Fibroblast of lung (primary cell): ENCODE measurements around the gene ACE. TPM values are rescaled to one million over a fixed set of nuclear protein-coding genes. Genes with fewer than 3 reads are reported as not detected.

Experiments used
- DNase-seq, 2 donors: peaks; one replicate each; pipeline versions ENCODE4 v3.0.0 to v3.0.0-alpha.2; 2010; ENCODE audit warnings: low read depth in 2 of 2
- H2AFZ ChIP-seq: 2 replicates; pipeline ENCODE4 v1.5.1; 2012; ENCODE audit warnings: low read length, control low read depth, inconsistent platforms
- H3K27ac ChIP-seq: 2 replicates; pipeline ENCODE4 v1.5.1; 2011; ENCODE audit warnings: low read length, control low read depth; ENCODE audit not compliant: insufficient read depth
- H3K27me3 ChIP-seq: 2 replicates; pipeline ENCODE4 v1.5.1; 2011; ENCODE audit warnings: mild to moderate bottlenecking, low read length; ENCODE audit not compliant: control insufficient read depth, insufficient read depth
- H3K36me3 ChIP-seq: 2 replicates; pipeline ENCODE4 v1.5.1; 2011; ENCODE audit warnings: low read length; ENCODE audit not compliant: control insufficient read depth, insufficient read depth
- H3K4me1 ChIP-seq: 2 replicates; pipeline ENCODE4 v1.5.1; 2011; ENCODE audit warnings: low read length; ENCODE audit not compliant: control insufficient read depth, insufficient read depth; ENCODE audit errors: extremely low read depth
- H3K4me2 ChIP-seq: 2 replicates; pipeline ENCODE4 v1.5.1; 2011; ENCODE audit warnings: low read length, control low read depth; ENCODE audit not compliant: insufficient read depth; ENCODE audit errors: extremely low read depth
- H3K4me3 ChIP-seq, 4 experiments: fragments of 200-600 bp in 1 of 4; sonication (generic) in 1 of 4; replicated peaks in 1 of 4; 2 replicates each; pipeline ENCODE4 v1.5.1; 2011 to 2016; ENCODE audit warnings: low read length in 4 of 4, low read depth in 3 of 4, mild to moderate bottlenecking in 3 of 4, control low read depth in 2 of 4, inconsistent platforms in 1 of 4, mixed read lengths in 1 of 4; ENCODE audit not compliant: insufficient read depth in 1 of 4; ENCODE audit errors: control extremely low read depth in 1 of 4
- H3K79me2 ChIP-seq: 2 replicates; pipeline ENCODE4 v1.5.1; 2012; ENCODE audit warnings: mild to moderate bottlenecking, low read length, inconsistent platforms; ENCODE audit not compliant: control insufficient read depth, insufficient read depth
- H3K9ac ChIP-seq: 2 replicates; pipeline ENCODE4 v1.5.1; 2011; ENCODE audit warnings: mild to moderate bottlenecking, low read length, control low read depth; ENCODE audit not compliant: insufficient read depth
- H3K9me3 ChIP-seq: 2 replicates; pipeline ENCODE4 v1.5.1; 2012; ENCODE audit warnings: low read depth, low read length; ENCODE audit not compliant: control insufficient read depth, insufficient read depth
- H4K20me1 ChIP-seq: 2 replicates; pipeline ENCODE4 v1.5.1; 2011; ENCODE audit warnings: low read length; ENCODE audit not compliant: control insufficient read depth, insufficient read depth; ENCODE audit errors: extremely low read depth
- CTCF ChIP-seq, 2 donors: IDR thresholded peaks in 1 of 2; conservative IDR thresholded peaks in 1 of 2; 1 replicate in 1 of 2; 2 replicates in 1 of 2; pipeline ENCODE4 v1.5.1; 2011 to 2012; ENCODE audit warnings: low read length in 2 of 2, control low read depth in 1 of 2, inconsistent platforms in 1 of 2, low read depth in 1 of 2, mild to moderate bottlenecking in 1 of 2
- EZH2 ChIP-seq: IDR thresholded peaks from 2 replicates; pipeline ENCODE4 v1.5.1; 2012; ENCODE audit warnings: low read length, control low read depth, mild to moderate bottlenecking; ENCODE audit errors: missing control alignments
- polyA plus RNA-seq, 2 donors: library from polyadenylated mRNA; depleted of rRNA in 1 of 2; stranded (reverse) in 1 of 2; unstranded in 1 of 2; fragments of >200 nt; gene quantifications; 2 replicates each; pipeline ENCODE4 v1.2.1, GENCODE V29; 2011 to 2012; ENCODE audit warnings: missing spikeins in 1 of 2
- total RNA-seq: library from RNA; depleted of rRNA; stranded (reverse); fragments of >200 nt; gene quantifications from 2 replicates; pipeline ENCODE4 v1.2.1, GENCODE V29; 2014

ACE gene
- total and polyA plus RNA-seq, 2 donors (not counting 1 experiment from before 2014, with no cell fraction given): 0.92 to 2.5 TPM

GRCh38 chr17:63434951-63435571, 41.8 kb upstream of the ACE start:
- Histone ChIP-seq H2AFZ (no peak overlapping the region), H3K27ac (no peak overlapping the region), H3K4me1 (peaks cover 15% of the 10 kb centered on the region), H4K20me1 (no peaks in the 10 kb centered on the region), H3K36me3 (peaks cover 2% of the 10 kb centered on the region), H3K9ac (no peak overlapping the region), H3K79me2 (no peaks in the 10 kb centered on the region), H3K4me3 (no peak overlapping the region), H3K9me3 (no peaks in the 10 kb centered on the region), H3K4me2 (no peak overlapping the region), H3K27me3 (no peaks in the 10 kb centered on the region)
- DNase-seq: peak; percentile 29 to 53
- TF ChIP-seq EZH2 (no peak), CTCF (conservative IDR thresholded peaks at IDR 0.05 in 1 of 2, IDR thresholded peaks at IDR 0.05 in 1 of 2; ENCODE audit: low read depth in 1 of 2, low read length in 2 of 2) (no peak)

GRCh38 chr17:63435681-63436522, 41.0 kb upstream of the ACE start:
- no peak overlapping the region for H3K27ac ChIP-seq
- no peaks in the 10 kb centered on the region for H3K27me3 ChIP-seq
- no peak overlapping the region for H3K4me3 ChIP-seq
- H3K9me3 ChIP-seq: no peaks in the 10 kb centered on the region
- TF ChIP-seq CTCF (conservative IDR thresholded peaks at IDR 0.05 in 1 of 2, IDR thresholded peaks at IDR 0.05 in 1 of 2; ENCODE audit: low read depth in 1 of 2, low read length in 2 of 2) (no peak), EZH2 (no peak)
- H3K9ac ChIP-seq: no peak overlapping the region
- no peaks in the 10 kb centered on the region for H4K20me1 ChIP-seq
- peaks cover 15% of the 10 kb centered on the region for H3K4me1 ChIP-seq
- no peak for DNase-seq
- no peaks in the 10 kb centered on the region for H3K79me2 ChIP-seq
- H3K4me2 ChIP-seq: no peak overlapping the region
- H2AFZ ChIP-seq: no peak overlapping the region
- peaks cover 2% of the 10 kb centered on the region for H3K36me3 ChIP-seq

GRCh38 chr17:63436523-63437110, 40.2 kb upstream of the ACE start:
- no peak overlapping the region for H3K27ac ChIP-seq
- H4K20me1 ChIP-seq: no peaks in the 10 kb centered on the region
- H3K36me3 ChIP-seq: peaks cover 2% of the 10 kb centered on the region
- peak in 1 of 2 donors; percentile 44 for DNase-seq
- no peaks in the 10 kb centered on the region for H3K79me2 ChIP-seq
- TF ChIP-seq CTCF (conservative IDR thresholded peaks at IDR 0.05 in 1 of 2, IDR thresholded peaks at IDR 0.05 in 1 of 2; ENCODE audit: low read depth in 1 of 2, low read length in 2 of 2): peak in 1 of 2 donors; percentile 21
- no peak for TF ChIP-seq EZH2
- no peak overlapping the region for H2AFZ ChIP-seq
- H3K4me3 ChIP-seq: no peak overlapping the region
- H3K4me1 ChIP-seq: peaks cover 15% of the 10 kb centered on the region
- no peak overlapping the region for H3K4me2 ChIP-seq
- no peak overlapping the region for H3K9ac ChIP-seq
- H3K27me3 ChIP-seq: no peaks in the 10 kb centered on the region
- H3K9me3 ChIP-seq: no peaks in the 10 kb centered on the region
